Measurements from ENCODE around the gene PSMB3.

GRCh38 chr17:38791162-38791561 lies 38.6 kb downstream of the PSMB3 start:
- TF ChIP-seq CTCF (IDR thresholded peaks at IDR 0.05), result no peak
- TF ChIP-seq USF2 (CRISPR knock-in tag; IDR thresholded peaks at IDR 0.05), result no peak

Data from WTC11 (cell line).